WTC11 (cell line): ENCODE results near the gene PRSS1.

Source experiments
- CREB1 ChIP-seq: sonication (generic); formaldehyde crosslinking; IDR thresholded peaks from 2 replicates; pipeline ENCODE4 v1.8.0; 2023; ENCODE audit warnings: mild to moderate bottlenecking, missing genetic modification reagents
- CREM ChIP-seq: sonication (generic); formaldehyde crosslinking; IDR thresholded peaks from 2 replicates; pipeline ENCODE4 v1.8.1; 2022; ENCODE audit warnings: mild to moderate bottlenecking, missing genetic modification reagents, moderate library complexity
- E2F1 ChIP-seq: sonication (generic); formaldehyde crosslinking; IDR thresholded peaks from 2 replicates; pipeline ENCODE4 v1.8.0; 2022; ENCODE audit warnings: mild to moderate bottlenecking, missing genetic modification reagents
- JUN ChIP-seq: sonication (generic); formaldehyde crosslinking; IDR thresholded peaks from 2 replicates; pipeline ENCODE4 v1.8.0; 2023; ENCODE audit warnings: mild to moderate bottlenecking, missing genetic modification reagents
- NFE2L1 ChIP-seq: sonication (generic); formaldehyde crosslinking; IDR thresholded peaks from 2 replicates; pipeline ENCODE4 v1.8.1; 2023; ENCODE audit warnings: missing genetic modification reagents
- NR2C2 ChIP-seq: sonication (generic); formaldehyde crosslinking; IDR thresholded peaks from 2 replicates; pipeline ENCODE4 v1.8.0; 2022; ENCODE audit warnings: mild to moderate bottlenecking, missing genetic modification reagents
- ZBTB21 ChIP-seq: sonication (generic); formaldehyde crosslinking; IDR thresholded peaks from 2 replicates; pipeline ENCODE4 v1.8.1; 2023; ENCODE audit warnings: mild to moderate bottlenecking, missing genetic modification reagents, borderline replicate concordance
- ZNF671 ChIP-seq: fragments of 250-450 bp; sonication (Bioruptor Pico); IDR thresholded peaks from 2 replicates; pipeline ENCODE4 v1.8.0; 2021; ENCODE audit warnings: mild to moderate bottlenecking
- TF ChIP-seq, protein P1 (sequence below): fragments of 200-600 bp; IDR thresholded peaks from 2 replicates; pipeline ENCODE4 v1.8.0; 2022; ENCODE audit warnings: antibody characterized with exemption
- TF ChIP-seq, protein P2 (sequence below): sonication (generic); formaldehyde crosslinking; IDR thresholded peaks from 2 replicates; pipeline ENCODE4 v1.8.1; 2022; ENCODE audit warnings: low read depth, mild to moderate bottlenecking, moderate library complexity, missing genetic modification reagents, borderline replicate concordance

DNA sequence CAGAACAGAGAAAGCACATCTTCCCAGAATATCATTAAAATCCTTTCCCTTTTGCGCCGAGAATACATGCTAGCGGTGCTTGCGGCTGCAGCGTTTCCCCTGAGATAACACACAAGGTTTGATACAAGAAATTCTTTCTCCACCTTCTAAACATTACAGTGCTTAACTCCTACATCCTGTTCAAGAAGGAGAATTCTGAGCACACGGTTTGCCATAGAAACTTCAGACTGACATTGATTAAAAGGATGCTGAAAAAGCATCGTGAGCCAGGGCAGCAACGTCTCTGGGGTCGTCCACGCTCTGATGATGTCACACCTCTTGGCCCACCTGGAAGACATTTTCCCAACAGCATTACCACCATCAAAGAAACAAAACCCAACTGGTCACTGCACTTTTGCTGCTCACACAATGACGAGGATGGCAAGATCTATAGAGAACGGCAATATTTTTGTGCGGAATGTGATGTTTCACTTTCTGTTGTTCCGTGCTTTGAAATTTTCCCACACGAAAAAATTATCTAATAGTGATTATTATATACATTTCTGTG lies 27.0 kb upstream of the PRSS1 start:
- TF ChIP-seq, protein P1, sequence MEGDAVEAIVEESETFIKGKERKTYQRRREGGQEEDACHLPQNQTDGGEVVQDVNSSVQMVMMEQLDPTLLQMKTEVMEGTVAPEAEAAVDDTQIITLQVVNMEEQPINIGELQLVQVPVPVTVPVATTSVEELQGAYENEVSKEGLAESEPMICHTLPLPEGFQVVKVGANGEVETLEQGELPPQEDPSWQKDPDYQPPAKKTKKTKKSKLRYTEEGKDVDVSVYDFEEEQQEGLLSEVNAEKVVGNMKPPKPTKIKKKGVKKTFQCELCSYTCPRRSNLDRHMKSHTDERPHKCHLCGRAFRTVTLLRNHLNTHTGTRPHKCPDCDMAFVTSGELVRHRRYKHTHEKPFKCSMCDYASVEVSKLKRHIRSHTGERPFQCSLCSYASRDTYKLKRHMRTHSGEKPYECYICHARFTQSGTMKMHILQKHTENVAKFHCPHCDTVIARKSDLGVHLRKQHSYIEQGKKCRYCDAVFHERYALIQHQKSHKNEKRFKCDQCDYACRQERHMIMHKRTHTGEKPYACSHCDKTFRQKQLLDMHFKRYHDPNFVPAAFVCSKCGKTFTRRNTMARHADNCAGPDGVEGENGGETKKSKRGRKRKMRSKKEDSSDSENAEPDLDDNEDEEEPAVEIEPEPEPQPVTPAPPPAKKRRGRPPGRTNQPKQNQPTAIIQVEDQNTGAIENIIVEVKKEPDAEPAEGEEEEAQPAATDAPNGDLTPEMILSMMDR, result no peak
- TF ChIP-seq ZNF671 (no peak), CREB1 (CRISPR knock-in tag) (no peak), ZBTB21 (CRISPR knock-in tag) (no peak), CREM (CRISPR knock-in tag) (no peak), E2F1 (CRISPR knock-in tag) (no peak), JUN (CRISPR knock-in tag) (no peak), NR2C2 (CRISPR knock-in tag) (no peak), NFE2L1 (no peak)
- TF ChIP-seq, protein P2, sequence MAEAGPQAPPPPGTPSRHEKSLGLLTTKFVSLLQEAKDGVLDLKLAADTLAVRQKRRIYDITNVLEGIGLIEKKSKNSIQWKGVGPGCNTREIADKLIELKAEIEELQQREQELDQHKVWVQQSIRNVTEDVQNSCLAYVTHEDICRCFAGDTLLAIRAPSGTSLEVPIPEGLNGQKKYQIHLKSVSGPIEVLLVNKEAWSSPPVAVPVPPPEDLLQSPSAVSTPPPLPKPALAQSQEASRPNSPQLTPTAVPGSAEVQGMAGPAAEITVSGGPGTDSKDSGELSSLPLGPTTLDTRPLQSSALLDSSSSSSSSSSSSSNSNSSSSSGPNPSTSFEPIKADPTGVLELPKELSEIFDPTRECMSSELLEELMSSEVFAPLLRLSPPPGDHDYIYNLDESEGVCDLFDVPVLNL, result no peak
